DMS53 treated with DMSO at 0.1 percent for 48 hours (cell line): Measurements from ENCODE around the gene CBLB.

ENCODE experiments used
- DNase-seq: peaks from one replicate; lab custom pipeline; 2025; ENCODE audit not compliant: unreplicated experiment; lab: John Stamatoyannopoulos, UW

Gene CBLB

GRCh38 chr3:105791919-105792786 is 76.7 kb downstream of the CBLB start:
- DNase-seq: no peak

- no peak for DNase-seq
These were observed 77.7 kb downstream of the CBLB start for GRCh38 chr3:105791131-105791530.

- DNase-seq: no peak
These were observed 78.3 kb downstream of the CBLB start for GRCh38 chr3:105790534-105790933.

GRCh38 chr3:105788593-105788992 is 80.2 kb downstream of the CBLB start:
- DNase-seq: no peak

GRCh38 chr3:105787453-105787852 is 81.4 kb downstream of the CBLB start:
- DNase-seq: no peak

- no peak for DNase-seq
These were observed 81.8 kb downstream of the CBLB start for GRCh38 chr3:105786990-105787389.

GRCh38 chr3:105786241-105786640 is 82.6 kb downstream of the CBLB start:
- no peak for DNase-seq

- DNase-seq: no peak
These were observed 83.0 kb downstream of the CBLB start for GRCh38 chr3:105785803-105786202.

GRCh38 chr3:105783631-105784030 is 85.2 kb downstream of the CBLB start:
- no peak for DNase-seq

GRCh38 chr3:105781871-105782270 is 86.9 kb downstream of the CBLB start:
- no peak for DNase-seq

- no peak for DNase-seq
These were observed 88.7 kb downstream of the CBLB start for GRCh38 chr3:105780107-105780506.

- no peak for DNase-seq
These were observed 93.4 kb downstream of the CBLB start for GRCh38 chr3:105775368-105775767.

GRCh38 chr3:105774444-105775180 is 94.2 kb downstream of the CBLB start:
- DNase-seq: no peak

GRCh38 chr3:105773291-105773690 is 95.5 kb downstream of the CBLB start:
- DNase-seq: no peak

- no peak for DNase-seq
These were observed 96.2 kb downstream of the CBLB start for GRCh38 chr3:105772635-105773034.

- no peak for DNase-seq
These were observed 97.4 kb downstream of the CBLB start for GRCh38 chr3:105771392-105771791.

GRCh38 chr3:105770410-105770809 is 98.4 kb downstream of the CBLB start:
- no peak for DNase-seq

- no peak for DNase-seq
These were observed 101.0 kb downstream of the CBLB start for GRCh38 chr3:105767776-105768175.

GRCh38 chr3:105767216-105767615 is 101.6 kb downstream of the CBLB start:
- no peak for DNase-seq

GRCh38 chr3:105765308-105765639 is 103.5 kb downstream of the CBLB start:
- no peak for DNase-seq

- no peak for DNase-seq
These were observed 104.2 kb downstream of the CBLB start for GRCh38 chr3:105764378-105765307.
